NCI-H2227 (cell line): Measurements from ENCODE around the gene NSG1.
A peak's percentile ranks its signal among the peaks of the same experiment; 100 is the strongest.

Experiments used
- DNase-seq: peaks from one replicate; lab custom pipeline; 2025; ENCODE audit not compliant: unreplicated experiment; lab: John Stamatoyannopoulos, UW

Gene NSG1

DNA sequence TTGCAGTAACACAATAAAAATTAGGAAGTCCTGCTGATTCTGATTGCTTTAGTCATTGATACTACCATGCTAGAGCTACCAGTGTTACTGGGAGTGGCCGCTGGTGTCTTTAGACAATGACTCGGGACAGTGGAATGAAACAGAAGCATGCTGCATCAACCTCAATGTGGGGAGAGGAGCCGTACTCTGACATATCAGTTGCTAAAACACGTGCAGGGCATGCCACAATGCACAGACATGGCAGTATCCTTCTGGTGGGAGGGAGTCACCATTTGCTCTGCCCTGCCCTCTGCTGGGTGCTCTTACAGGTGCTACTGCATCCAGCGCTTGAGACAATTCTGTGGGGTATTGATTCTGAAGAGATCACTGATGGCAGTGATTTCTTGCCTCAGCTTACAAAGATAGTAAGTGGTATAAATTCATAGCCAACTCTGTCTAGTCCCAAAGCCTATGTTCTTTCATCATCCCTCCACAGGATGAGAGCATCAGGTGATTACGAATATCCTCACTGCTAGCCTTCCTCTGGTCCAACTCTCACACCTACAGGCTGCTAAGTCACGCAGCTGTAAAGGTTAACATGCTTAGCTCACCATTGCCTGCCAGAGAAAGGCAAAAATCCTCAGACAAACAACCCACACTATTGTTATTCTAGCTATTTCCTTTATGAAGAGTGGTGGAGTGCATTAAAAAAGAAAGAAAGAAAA lies 43.7 kb downstream of the NSG1 start:
- DNase-seq: peak; percentile 65

DNA sequence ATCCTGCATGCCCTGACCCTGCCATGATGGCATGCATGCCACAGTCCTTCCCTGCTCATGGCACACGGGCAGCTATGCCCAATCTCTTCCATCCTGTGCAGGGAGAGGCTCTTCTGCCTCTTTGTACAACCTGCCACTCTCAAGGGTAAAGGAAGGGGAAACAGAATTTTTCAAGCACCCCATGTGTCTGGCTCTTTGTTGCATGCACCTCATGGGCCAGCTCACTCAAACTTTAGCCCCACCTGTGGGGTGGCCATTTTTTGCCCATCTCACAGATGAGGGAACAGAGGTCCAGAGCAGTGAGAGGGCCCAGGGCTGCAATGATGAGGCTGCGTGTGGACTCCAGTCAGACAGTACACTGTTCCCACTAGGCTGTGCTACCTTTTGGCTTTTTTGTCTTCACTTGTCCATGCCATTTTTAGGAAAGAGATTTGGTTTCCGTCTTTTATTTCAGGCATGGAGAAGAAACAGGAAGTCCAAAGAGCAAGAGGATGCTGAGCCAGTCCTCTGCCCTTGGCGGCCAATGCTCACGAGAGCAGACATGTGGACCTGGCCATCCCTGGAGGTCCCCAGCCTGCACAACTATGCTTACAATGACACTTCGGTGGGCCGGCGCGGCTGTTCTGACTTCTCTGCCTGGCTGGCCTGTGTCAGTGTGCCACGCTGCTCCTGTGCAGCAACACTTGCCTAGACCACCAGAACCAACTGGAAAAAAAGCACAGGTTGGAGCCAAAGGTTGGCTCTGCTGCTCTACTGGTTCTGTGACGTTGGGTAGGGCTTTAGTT lies 45.6 kb downstream of the NSG1 start:
- DNase-seq: no peak

DNA sequence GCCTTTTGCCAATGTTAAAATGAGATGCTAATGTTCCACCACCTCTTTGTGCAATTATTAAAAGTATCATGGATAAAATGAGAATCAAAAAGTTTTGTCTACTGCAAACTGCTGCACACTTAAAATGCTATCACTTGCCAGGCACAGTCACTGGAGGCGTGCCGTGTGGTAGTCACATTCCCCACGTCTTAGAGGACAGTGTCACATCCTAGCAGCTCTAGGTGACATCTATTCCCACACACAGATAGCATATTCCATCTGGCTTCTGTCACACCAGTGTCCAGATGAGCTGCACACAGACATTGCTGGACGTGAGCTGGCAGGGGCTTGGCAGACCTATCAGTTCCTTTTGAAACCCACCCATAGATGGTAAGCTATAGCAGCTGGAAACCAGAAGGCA lies 47.0 kb downstream of the NSG1 start:
- no peak for DNase-seq

DNA sequence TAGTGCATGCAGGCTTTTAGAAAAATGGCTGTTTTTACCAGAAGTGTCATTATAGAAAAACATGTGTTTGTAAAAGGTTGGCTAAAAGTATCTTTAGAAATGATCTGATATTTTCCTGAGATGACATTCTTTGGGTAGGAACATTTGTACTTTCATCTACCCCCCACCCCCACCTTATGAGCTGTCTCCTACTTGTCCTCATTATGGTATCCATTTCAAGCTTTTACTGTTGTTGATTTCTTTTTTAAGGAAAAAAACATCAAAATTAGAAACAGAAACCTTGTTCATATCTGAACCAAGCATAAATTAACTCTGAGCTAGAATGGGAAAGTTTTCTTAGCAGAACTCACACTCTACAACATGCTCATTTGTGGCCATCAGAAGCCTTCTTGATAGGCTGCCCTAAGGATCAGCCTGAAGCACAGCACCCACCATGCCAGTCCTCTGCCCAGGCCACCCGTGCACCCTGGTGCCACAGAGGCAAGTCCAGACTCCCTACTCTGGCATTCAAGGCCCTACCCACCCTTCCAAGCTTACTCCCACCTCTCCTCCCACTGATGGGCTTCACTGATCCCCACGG lies 49.4 kb downstream of the NSG1 start:
- DNase-seq: no peak

DNA sequence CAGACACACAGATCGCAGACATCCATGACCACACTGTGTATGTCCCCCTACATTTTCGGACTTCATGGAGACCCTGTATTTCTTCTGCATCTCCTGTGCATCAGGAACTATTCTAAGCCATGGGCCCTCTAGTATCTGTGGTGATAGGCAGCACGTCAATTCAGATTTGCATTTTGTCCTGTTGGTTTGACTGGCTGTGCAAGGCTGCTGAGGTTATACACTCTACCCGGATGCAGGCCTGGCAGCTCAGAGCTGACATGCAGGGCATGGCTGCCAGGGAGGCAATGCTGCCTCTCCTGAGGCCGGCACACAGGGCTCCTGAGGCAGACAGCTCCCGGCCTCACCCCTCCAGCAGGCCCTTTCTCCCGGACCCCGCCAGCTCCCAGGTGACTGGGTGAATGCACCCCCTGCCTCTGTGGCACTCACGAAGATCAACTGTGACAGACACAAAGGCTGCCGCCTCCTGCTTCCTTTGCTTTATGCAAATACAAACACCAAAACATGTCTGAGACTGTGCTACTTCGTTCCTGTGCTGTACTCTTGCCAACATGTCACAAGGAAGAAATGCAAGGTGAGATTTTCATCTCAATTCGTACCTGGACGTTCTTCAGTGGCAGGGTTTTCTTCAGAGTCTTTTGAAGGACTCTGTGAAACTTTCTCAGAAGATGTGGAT lies 51.0 kb downstream of the NSG1 start:
- DNase-seq: no peak

DNA sequence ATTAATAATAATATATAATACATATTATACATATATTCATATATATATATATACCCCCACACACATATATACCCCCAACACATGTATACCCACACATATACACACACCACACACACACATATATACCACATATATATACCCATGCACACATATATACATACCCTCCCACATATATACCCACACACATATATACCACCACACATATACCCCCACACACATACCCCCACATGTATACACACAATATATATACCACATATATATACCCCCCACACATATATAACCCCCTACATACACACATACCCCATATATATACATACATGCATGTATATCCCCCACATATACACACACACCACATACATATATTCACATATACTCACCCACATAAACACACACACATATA lies 52.0 kb downstream of the NSG1 start:
- DNase-seq: no peak

DNA sequence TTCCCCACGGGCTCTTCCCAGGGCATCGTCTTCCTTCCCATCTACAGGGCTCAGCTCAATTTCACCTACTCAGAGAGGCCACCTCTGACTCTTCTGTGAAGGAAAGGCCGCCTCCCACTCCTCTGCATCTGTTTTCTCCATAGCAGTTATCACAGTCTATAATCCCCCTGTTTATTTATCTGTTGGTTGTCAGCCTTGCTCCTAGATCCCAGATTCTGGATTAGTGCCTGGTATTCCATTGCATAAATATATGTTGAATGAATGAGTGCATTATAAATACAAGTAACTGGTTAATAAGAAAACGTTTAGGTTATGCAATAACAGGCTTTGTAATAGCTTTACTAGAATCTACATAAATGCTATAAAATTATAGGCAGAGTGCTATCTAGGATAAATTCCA lies 52.9 kb downstream of the NSG1 start:
- no peak for DNase-seq

DNA sequence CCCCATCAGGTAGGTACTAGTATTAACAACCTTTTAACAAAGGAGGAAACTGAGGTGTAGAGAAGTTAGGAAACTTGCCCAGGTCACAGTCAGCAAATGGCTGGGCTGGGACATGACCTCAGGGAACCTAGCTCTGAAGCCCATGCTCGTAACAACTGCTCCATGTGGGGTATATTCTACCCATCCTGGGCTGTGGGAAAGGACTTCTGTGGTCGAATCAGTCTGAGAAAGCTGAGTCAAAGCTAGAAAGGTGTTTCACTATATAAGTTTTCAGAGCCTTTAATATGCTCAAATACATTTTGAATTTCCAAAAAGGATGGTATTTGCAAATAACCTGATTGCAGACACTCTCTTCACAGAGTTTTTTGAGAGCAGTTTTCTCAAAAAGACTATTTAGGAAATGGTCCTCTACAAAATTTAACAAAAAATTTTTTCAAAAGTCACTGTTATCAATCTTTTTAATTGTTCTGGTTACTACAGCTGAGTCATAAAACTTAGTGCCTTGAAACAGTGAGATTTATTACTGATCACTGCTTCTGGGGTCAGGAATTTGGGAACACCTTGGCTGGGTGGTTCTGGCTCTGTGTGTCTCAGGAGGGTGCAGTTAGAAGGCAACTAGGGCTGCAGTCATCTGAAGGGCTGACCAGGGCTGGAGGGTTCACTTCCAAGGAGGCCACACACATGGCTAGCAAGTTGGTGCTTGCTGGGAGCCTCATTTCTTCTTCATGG lies 53.6 kb downstream of the NSG1 start:
- no peak for DNase-seq

DNA sequence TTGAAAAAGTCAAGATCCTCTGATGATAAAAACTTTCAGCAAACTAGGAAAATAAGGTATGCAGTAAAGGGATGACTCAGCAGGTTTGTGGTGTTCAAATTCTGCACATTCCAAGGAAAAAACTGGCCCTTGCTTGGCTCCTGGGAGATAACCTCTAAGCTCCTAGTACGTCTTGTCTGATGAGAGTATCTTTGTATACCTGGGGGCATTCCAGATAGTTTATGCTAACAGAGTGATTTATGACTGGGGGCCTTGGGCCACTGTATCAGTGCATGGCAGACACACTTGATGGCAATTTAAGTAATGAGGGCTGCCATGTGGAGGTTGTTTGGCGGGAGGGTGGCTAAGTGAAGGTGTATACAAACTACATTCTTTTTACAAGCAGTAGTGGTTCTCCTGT lies 56.9 kb downstream of the NSG1 start:
- DNase-seq: no peak

DNA sequence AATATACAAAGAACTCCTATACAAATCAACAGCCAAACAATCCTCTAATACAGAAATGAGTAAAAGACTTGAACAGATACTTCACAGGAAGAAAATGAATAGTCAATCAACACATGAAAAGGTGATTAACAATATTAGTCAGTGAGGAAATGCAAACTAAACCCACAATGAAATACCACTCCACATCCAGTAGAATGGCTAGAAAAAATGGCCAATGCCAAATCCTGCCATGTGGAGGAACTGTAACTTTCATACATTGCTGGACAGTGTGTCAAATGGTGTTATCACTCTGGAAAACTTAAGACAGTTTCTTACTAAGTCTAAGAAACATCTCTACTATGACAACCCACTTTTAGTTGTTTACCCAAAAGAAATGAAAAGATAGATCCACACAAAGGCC lies 59.5 kb downstream of the NSG1 start:
- DNase-seq: no peak

DNA sequence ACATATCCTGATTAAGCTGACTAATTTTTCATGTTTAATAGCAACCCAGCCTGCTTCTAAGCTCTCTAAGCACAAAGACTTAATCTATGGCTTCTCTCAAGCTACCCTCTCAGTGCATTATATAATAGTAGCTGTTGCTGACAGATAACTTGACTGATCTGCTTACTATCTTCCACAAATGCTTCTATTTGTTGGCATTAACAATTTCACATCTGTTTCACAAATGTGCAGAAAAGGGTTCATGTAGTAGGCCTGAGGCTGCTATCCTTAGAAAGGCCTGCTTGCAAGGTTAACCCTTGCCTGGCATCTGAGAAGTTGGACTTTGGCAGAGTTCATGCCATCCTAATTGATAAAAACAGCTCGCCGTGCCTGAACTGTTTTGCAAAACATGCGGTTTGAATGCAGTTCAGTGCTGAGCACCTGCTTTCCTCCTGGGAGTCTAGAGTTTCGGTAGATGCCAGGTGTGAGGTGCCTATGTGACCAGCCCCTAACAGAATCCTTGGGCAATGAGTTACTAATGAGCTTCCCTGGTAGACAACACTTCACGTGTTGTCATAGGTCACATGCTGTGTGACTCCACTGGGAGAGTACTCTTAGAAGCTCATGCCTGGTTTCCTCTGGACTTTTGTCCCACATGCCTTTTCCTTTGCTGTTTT lies 68.4 kb downstream of the NSG1 start:
- DNase-seq: no peak

DNA sequence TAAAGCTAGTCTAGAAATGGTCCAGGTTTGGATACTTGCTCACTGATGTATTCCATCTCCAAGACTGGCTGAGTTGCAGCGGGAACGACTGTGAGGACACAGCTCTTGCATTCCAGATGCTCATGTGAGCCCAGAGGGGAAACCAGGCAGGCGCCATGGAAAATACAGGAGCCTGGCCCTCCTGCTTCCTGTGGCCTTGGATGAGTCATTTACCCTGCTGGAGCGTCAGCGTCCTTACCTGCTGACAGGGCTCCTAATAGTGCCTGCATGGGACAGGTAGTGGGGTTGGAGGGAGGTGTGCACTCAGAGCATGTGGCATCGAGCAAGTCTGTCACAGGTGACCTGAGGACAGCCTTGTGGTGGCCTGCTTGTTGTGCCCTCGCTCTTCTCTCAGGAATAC lies 69.4 kb downstream of the NSG1 start:
- no peak for DNase-seq

DNA sequence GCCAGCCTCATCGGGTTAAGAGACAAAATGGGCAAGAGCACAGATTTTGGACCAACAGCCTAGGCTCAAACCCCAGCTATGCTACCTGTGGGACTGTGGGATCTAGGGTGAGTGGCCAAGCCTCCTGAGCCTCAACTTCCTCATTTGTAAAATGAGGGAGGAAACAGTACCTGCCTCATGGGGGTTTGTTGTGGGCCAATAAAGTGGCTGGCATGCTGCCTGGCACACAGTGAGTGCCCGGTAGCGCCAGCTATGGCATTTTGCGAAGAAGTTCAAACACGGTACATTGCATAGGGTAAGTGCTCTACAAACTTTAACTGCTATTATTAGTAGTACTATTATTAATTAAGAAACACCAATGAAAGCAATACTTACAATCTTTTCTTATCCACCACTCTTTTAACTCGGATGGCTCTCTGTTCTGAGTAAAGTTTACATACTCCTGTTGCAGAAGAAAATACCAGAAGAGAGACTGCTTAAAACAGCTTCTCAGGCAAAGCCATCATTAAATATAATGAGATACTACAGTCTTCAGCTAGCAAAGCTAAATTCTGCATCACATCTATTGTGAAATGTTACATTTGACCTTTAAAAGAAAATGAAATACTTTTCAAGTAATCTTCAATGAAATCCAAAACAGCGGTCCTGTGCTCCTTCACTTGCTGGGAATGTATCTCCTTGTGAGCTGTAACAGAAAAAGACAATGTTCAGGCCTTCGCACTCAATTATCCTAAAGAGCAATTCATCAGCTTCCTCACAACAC lies 70.1 kb downstream of the NSG1 start:
- peak; percentile 9 for DNase-seq

DNA sequence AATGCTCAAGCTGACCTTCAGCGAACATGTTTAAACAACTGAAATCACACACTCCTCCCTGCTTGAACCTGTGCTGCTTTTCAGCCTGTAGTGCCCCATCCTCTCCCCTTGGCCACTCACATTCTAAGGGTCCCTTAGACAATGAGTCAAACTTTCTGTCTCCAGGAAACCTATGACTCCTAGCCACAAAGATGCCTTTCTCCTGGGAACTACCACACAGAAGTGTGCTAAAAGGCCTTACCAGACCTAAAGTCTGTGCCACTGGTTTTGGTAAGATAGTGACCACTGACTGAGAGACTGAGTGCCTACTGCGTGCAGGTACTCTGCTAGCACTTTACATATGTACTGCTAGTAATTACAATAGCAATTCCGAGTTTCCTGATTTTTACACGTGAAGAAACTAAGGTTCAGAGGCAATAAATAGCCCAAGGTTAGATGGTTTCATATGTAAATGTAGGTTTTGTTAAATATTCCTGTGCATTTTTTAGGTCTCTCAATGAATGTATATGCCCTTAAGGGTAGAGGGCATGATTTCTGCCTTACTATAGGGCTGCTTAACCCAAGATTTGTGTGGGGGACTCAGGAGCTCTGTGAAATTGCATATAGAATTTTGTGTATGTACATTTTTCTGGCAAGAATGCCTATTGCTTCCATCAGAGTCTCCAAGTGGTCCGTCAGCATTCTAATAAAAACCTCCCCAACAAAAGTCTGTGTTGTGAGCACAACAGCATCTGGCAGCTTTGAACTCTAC lies 71.1 kb downstream of the NSG1 start:
- DNase-seq: no peak

DNA sequence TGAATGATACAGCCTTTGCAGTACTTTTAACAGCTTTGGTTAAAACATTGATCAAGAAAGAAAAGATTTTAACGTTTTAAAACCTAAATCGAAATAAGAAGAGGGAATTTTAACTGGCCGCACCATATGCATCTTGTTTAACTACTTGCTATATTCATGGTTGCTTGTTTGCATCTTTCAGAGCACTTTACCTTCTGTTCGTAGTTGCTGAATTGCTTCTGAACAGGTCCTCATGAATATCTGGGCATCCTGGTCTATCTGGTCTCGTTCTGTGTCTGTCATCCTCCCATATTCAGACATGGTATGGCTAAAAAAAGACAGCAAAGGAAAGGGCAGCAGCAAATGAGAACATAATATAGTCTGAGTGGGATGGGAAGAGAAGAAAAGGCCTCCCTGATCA lies 72.3 kb downstream of the NSG1 start:
- DNase-seq: no peak

DNA sequence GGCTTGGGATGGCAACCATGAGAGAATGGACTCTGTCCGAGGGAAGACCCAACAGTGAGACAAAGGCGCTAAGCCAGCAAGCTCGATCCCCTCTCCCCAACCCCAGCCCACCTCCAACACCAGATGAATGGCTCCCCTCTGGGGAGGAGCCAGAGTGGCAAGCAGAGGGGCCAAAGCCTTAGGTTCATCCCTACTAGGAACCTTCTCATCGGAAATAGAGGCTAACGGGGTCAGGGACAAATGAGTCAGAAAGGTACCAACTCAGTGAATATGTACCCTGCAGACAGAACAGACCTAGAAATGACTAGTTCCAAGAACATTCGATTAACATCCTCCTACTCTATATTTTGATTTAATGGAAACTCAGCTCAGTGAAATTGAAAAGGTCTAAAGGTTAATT lies 73.9 kb downstream of the NSG1 start:
- no peak for DNase-seq

DNA sequence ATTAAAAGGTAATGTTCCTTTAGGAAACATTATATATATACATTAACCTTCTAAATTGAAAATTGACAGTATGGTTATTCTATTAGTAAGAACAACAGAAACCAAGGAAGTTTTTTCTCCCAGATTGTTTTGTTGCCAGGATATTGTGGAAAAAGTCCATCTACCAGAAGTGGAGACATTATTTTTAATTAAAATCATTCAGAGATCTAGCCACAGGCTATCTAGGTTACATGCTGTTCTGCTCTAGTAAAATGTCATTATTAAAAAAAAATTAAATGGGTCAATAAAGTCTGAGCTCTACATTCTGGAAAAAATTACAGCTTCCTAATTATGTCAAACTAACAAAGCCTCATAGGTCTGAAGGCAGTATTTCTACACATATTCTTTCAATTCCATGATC lies 74.3 kb downstream of the NSG1 start:
- DNase-seq: no peak

DNA sequence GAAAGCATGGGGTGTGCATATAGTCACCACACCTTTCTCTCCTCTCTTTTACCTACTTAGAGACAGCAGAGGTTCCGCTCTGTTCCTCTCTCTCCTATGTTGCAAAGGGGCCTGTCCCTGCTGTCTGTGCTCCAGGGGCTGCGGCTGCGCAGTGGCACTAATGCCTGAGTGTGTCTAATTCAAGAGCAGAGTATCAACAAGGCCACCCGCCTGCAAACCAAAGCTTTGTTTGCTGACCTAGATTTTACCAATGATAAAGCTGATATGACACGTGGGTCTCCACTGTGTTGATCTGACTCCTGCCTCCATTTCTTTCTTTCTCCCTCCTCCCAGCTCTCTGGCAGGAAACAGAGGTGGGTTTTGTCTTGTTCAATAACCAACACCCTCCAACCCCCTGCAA lies 74.9 kb downstream of the NSG1 start:
- DNase-seq: no peak

DNA sequence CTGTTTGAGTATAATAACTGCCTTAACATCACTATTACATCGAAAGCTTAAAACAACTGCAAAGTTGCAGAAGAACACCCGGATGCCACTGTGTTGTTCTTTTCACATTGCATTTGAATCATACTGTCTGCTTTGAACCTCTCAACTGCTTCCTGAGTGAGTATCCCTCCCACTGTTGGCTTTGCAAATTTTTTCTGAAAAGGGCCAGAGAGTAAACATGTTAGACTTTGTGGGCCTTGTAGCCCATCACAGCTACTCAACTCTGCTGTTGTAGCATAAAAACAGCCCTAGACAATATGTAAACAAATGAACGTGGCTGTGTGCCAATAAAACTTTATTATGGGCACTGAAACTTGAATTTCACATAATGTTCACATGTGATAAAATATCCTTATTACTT lies 76.1 kb downstream of the NSG1 start:
- DNase-seq: no peak
